GM12891 (cell line): ENCODE results near the gene IGFN1.

Experiments
- POLR2A ChIP-seq: IDR thresholded peaks from 2 replicates; pipeline ENCODE4 v1.6.1; 2011; ENCODE audit warnings: low read depth, low read length, control low read depth
- TAF1 ChIP-seq: IDR thresholded peaks from 2 replicates; pipeline ENCODE4 v1.6.1; 2011; ENCODE audit warnings: low read depth, low read length, control low read depth

- no peak for TF ChIP-seq POLR2A
- TF ChIP-seq TAF1 = no peak
Measured at GRCh38 chr1:201264554-201264953, 73.9 kb downstream of the IGFN1 start.
